ENCODE results near the gene FZD4. TPM values are rescaled to one million over a fixed set of nuclear protein-coding genes. Genes with fewer than 3 reads are reported as not detected.

Gene FZD4
- 100 to 1,000 TPM; 245 to 540 (median 326) TPM for total RNA-seq

GRCh38 chr11:86955361-86956120 lies at the start of gene FZD4:
Gene FZD4 (minus strand): TSS chr11:86955395. CDS start chr11:86955085, 310 bp downstream.
- TF ChIP-seq, protein P1, sequence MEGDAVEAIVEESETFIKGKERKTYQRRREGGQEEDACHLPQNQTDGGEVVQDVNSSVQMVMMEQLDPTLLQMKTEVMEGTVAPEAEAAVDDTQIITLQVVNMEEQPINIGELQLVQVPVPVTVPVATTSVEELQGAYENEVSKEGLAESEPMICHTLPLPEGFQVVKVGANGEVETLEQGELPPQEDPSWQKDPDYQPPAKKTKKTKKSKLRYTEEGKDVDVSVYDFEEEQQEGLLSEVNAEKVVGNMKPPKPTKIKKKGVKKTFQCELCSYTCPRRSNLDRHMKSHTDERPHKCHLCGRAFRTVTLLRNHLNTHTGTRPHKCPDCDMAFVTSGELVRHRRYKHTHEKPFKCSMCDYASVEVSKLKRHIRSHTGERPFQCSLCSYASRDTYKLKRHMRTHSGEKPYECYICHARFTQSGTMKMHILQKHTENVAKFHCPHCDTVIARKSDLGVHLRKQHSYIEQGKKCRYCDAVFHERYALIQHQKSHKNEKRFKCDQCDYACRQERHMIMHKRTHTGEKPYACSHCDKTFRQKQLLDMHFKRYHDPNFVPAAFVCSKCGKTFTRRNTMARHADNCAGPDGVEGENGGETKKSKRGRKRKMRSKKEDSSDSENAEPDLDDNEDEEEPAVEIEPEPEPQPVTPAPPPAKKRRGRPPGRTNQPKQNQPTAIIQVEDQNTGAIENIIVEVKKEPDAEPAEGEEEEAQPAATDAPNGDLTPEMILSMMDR (IDR thresholded peaks at IDR 0.05; ENCODE audit: low read depth), result no peak

DNA sequence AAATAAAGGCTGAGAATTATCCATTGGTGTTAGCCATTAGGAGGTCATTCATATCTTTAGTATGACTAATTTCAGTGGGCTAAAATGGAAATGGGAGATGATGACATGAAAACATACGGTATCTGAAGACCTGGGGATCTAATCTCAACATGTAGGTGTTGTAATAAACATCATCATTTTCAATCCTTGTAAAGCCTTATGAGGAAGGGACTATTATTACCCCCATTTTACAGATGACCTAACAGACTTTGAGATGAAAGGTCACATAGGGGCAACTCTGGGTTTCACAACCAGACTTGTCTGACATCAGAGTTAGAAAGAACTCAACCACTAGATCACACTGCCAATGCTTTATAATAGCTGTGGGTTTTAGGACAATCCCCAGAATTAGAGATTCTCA lies 47.7 kb upstream of the FZD4 start:
- TF ChIP-seq, protein P1 (IDR thresholded peaks at IDR 0.05; ENCODE audit: low read depth), result no peak

- TF ChIP-seq, protein P1 (IDR thresholded peaks at IDR 0.05; ENCODE audit: low read depth), result no peak
Observed at GRCh38 chr11:86999859-87000753, 44.9 kb upstream of the FZD4 start.

GRCh38 chr11:86999388-86999787 lies 44.2 kb upstream of the FZD4 start:
- TF ChIP-seq, protein P1 (IDR thresholded peaks at IDR 0.05; ENCODE audit: low read depth), result no peak

GRCh38 chr11:86996953-86997570 lies 41.9 kb upstream of the FZD4 start:
- TF ChIP-seq, protein P1 (IDR thresholded peaks at IDR 0.05; ENCODE audit: low read depth), result no peak

DNA sequence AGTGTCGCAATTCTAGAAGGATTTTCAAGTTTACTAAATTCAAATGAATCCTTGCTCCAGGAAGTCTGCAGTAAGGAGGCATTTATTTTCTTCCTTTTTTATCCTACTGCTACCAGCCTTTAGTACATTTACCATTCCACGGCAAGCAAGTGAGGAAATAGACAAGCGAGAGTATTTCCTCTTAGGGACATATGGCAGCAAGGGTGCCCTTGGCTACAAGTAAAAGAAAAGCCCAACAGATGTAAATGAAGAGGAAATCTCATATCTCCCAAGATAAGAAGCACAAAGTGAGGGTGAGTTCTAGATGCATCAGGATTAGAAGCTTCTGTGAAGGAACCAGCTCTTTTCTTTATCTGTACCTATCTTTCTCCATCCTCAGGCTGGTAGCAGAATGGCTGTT lies 37.8 kb upstream of the FZD4 start:
- TF ChIP-seq, protein P1 (IDR thresholded peaks at IDR 0.05; ENCODE audit: low read depth), result no peak

DNA sequence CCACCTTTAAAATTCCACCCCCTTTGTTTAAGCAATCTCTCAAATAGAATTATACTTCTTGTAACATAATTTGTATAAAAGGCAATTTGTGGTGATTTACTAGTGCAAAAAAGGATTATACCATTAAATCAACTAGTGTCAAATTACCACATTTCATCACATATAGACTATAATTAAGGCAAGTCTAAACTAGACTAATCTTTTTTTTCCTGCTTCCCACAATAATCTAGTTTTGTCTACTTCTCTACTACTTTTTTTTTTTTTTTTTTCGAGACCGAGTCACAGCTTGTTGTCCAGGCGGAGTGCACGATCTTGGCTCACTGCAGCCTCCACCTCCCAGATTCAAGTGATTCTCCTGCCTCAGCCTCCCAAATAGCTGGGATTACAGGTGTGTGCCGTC lies 36.1 kb upstream of the FZD4 start:
- TF ChIP-seq, protein P1 (IDR thresholded peaks at IDR 0.05; ENCODE audit: low read depth), result no peak
